HEK293T (cell line): ENCODE measurements around the gene COL27A1.

Experiments used
- ARNT ChIP-seq: fragments of 450-650 bp; IDR thresholded peaks from 2 replicates; pipeline ENCODE4 v1.6.1; 2017; ENCODE audit warnings: mild to moderate bottlenecking
- BHLHE40 ChIP-seq: fragments of 450-650 bp; IDR thresholded peaks from 2 replicates; pipeline ENCODE4 v1.6.1; 2016; ENCODE audit warnings: mild to moderate bottlenecking, moderate library complexity, borderline replicate concordance
- CTBP1 ChIP-seq: fragments of 450-650 bp; IDR thresholded peaks from 2 replicates; pipeline ENCODE4 v1.6.1; 2016; ENCODE audit warnings: borderline replicate concordance
- ELF4 ChIP-seq: fragments of 450-650 bp; IDR thresholded peaks from 2 replicates; pipeline ENCODE4 v1.6.1; 2017; ENCODE audit warnings: antibody characterized with exemption
- FOXK2 ChIP-seq: fragments of 450-650 bp; IDR thresholded peaks from 2 replicates; pipeline ENCODE4 v1.6.1; 2016; ENCODE audit warnings: mild to moderate bottlenecking
- FOXM1 ChIP-seq: fragments of 450-650 bp; IDR thresholded peaks from 2 replicates; pipeline ENCODE4 v1.6.1; 2017; ENCODE audit warnings: mild to moderate bottlenecking, borderline replicate concordance
- HDGF ChIP-seq: fragments of 450-650 bp; IDR thresholded peaks from 2 replicates; pipeline ENCODE4 v1.6.1; 2017; ENCODE audit warnings: antibody characterized with exemption, borderline replicate concordance
- L3MBTL2 ChIP-seq: fragments of 450-650 bp; conservative IDR thresholded peaks from 2 replicates; pipeline ENCODE4 v1.6.1; 2016; ENCODE audit warnings: mild to moderate bottlenecking
- LEF1 ChIP-seq: fragments of 450-650 bp; IDR thresholded peaks from 2 replicates; pipeline ENCODE4 v1.6.1; 2017; ENCODE audit warnings: mild to moderate bottlenecking, borderline replicate concordance
- NFRKB ChIP-seq: fragments of 450-650 bp; IDR thresholded peaks from 2 replicates; pipeline ENCODE4 v1.6.1; 2016; ENCODE audit warnings: mild to moderate bottlenecking, moderate library complexity
- PKNOX1 ChIP-seq: fragments of 450-650 bp; IDR thresholded peaks from 2 replicates; pipeline ENCODE4 v1.6.1; 2016
- SP1 ChIP-seq: fragments of 450-650 bp; IDR thresholded peaks from 2 replicates; pipeline ENCODE4 v1.6.1; 2017
- TARDBP ChIP-seq: fragments of 450-650 bp; IDR thresholded peaks from 2 replicates; pipeline ENCODE4 v1.6.1; 2016
- ZNF384 ChIP-seq: fragments of 450-650 bp; IDR thresholded peaks from 2 replicates; pipeline ENCODE4 v1.6.1; 2016

- TF ChIP-seq FOXK2 (no peak), PKNOX1 (no peak), LEF1 (no peak), SP1 (no peak), ELF4 (no peak), CTBP1 (no peak), ZNF384 (no peak), NFRKB (no peak), FOXM1 (no peak), ARNT (no peak), BHLHE40 (no peak), L3MBTL2 (no peak), HDGF (no peak), TARDBP (no peak)
Measured at GRCh38 chr9:114126247-114127060, 28.9 kb upstream of the COL27A1 start.
